HG03064 (cell line): ENCODE results near the gene IL18.
"Not testable (repeated sequence)": the region's sequence is repeated elsewhere in the genome, so short reads cannot be mapped to it uniquely, and the experiment has no call there.

Experiments used
- ATAC-seq: cut with Tn5 transposase; IDR thresholded peaks from one replicate; pipeline ENCODE4 v1.9.1; 2021; ENCODE audit warnings: low read depth; ENCODE audit not compliant: unreplicated experiment

The IL18 gene

GRCh38 chr11:112173152-112173551 is 9.3 kb upstream of the IL18 start:
- no peak for ATAC-seq

DNA sequence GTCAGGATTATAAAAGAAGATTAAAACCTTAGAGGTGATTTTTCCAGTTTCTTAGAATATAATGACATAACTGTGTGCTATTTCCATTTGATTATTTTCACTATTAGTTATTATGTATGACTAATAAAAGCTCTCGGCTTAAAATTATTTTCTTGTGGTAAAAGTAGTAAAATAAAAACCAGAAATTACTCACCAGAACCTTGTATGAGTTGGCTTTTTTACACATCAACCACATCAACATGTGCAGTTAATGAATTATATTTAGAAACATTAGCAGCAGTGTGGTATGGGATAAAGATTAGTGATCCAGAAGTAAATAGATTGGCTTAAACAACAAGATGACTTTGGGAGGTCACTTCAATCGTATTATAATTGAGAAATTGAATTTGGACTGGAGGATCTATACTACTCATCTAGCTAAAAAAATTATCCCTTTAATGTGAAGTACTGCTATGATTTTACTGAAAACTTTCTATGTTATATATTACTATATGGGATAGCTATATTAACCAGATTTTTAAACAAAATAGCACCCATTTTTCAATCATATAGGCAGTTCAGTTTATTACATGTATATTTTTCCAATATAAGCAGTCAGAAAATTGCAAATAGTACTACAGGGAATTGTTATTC is 8.6 kb upstream of the IL18 start:
- ATAC-seq = no peak

- ATAC-seq = no peak
Measured at GRCh38 chr11:112167145-112167544, 3.3 kb upstream of the IL18 start, which contains the start of gene TEX12. TSS of gene TEX12 (plus strand) at chr11:112167372. CDS start at chr11:112169269, 1,897 bp downstream.

- ATAC-seq = no peak
Measured at GRCh38 chr11:112166562-112166961, 2.7 kb upstream of the IL18 start.

- no peak for ATAC-seq
Measured at GRCh38 chr11:112165049-112165448, 1.2 kb upstream of the IL18 start.

DNA sequence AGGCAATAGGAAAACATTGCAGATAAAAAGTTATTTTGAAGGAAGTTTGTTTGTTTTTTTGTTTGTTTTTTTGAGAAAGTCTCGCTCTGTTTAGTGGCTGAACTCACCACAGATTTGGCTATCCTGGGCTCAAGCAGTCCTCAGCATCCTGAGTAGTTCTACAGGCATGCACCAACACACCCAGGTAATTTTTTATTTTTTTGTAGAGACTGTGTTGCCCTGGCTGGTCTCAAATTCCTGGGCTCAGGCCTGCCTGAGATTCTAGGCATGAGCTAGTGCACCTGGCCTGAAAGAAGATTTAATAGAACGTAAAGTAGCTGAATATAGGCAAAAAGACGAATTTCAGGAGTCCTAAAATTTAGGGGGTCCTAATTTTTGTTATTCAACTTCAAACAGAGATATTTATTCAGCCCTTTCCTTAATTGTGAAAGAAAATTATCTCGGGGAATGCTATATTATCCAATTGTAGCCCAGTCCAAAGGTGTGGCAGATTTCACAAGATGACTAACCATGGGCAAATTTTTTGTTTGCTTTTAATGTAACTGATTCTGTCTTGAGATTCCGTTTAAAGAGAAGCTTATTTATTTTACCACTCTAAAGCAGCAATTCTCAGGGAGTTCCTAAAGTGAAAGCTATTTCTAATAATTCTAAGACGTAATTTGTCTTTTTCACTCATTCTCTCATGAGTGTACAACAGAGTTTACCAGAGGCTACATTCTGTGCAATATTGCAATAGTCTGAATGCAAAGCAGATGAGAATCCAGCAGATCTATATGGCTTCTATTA is 940 bp downstream of the IL18 start:
- no peak for ATAC-seq

DNA sequence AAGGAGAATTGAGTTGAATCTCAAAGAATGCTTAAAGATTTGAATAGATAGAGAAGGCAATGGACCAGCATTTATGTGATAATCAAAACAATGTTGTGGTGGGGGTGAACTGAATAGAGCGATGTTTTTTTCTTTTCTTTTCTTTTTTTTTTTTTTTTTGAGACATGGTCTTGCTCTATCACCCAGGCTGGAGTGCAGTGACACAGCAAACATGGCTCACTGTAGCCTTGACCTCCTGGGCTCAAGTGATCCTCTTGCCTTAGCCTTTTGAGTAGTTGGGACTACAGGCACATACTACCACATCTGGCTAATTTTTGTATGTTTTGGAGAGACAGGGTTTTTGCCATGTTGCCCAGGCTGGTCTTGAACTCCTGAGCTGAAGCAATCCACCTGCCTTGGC is 1.7 kb downstream of the IL18 start:
- not testable (repeated sequence) for ATAC-seq

DNA sequence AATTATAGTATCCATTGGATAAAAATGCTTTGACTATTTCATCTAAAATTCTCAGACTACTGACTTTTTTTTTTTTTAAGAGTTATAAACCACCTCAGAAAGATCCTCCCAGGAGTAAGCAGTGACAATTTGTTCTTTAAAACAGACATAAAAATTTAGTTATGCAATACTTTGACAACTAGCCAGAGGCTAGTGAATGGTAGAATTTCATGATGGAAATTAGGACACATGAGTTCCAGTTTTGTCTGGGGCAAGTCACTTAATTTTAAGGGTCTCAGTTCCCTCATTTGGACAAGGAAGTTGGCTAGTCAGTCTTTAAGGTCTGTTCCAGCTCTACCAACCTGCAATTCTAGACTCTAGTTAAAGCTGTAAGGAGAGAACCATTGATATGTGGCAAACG is 2.9 kb downstream of the IL18 start:
- no peak for ATAC-seq

- ATAC-seq = no peak
Measured at GRCh38 chr11:112160091-112160848, 3.6 kb downstream of the IL18 start.

DNA sequence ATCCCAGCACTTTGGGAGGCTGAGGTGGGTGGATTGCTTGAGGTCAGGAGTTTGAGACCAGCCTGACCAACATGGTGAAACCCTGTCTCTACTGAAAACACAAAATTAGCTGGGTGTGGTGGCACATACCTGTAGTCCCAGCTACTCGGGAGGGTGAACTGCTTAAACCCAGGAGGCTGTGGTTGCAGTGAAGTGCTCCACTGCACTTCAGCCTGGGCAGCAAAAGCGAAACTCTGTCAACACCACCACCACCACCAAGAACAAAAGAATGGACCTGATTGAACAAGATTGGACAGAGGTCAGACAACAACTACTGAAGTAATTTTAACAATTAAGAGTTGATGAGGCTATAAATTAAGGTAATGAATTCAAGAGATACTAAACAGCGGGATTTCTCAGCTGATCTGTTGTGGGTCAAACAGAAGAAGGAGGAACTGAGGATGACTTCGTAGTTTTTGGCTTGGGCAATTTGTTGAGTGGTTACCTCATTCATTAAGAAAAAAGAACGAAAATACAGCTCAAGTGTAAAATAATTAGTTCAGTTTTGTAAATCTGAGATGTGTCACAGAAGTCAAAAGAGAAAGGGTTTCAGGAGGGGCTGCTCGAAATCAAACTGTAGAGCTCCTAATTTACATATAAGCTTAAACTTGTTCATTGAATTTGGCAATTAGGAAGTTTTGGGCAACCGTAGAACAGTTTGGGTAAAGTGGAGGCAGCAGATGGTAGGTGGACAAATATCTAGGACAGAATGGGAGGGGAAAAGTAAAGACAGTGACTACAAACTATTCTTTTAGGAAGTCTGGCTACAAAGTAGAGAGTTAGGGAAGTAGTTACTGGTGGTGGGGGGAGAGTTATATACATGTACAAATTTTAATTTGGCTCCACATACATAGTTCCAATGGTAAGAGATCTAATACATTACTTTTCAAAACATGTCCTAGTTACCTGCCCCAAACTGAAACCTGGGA is 4.5 kb downstream of the IL18 start:
- no peak for ATAC-seq

- ATAC-seq = no peak
Measured at GRCh38 chr11:112156956-112157766, 6.7 kb downstream of the IL18 start.

DNA sequence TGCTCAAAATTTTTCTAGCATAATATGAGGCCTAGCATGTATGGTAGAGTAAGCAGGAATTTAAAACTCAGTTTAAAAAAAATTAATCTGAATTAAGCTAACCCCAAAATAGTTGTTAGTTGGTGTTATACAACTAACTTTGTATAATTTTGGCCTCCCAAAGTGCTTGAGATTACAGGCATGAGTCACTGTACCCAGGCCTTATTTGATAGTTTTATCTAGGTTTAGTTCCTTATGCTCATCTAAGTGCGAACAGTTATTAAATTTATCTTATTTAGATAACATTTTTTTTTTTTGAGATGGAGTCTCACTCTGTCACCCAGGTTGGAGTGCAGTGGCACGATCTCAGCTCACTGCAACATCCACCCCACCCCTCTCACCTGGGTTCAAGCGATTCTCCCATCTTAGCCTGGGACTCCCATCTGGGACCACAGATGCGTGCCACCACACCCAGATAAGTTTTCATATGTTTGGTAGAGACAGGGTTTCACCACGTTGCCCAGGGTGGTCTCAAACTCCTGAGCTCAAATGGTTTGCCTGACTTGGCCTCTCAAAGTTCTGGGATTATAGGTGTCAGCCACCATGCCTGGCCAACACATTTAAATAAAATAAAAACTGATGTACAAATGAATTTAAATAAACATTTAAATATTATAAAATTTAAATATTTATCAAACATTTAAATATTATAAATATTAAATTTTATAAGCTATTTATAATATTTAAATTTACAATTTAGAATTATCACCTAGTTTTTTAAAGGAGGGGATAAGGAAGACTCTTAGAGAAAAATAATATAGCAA is 7.5 kb downstream of the IL18 start:
- ATAC-seq = no peak

DNA sequence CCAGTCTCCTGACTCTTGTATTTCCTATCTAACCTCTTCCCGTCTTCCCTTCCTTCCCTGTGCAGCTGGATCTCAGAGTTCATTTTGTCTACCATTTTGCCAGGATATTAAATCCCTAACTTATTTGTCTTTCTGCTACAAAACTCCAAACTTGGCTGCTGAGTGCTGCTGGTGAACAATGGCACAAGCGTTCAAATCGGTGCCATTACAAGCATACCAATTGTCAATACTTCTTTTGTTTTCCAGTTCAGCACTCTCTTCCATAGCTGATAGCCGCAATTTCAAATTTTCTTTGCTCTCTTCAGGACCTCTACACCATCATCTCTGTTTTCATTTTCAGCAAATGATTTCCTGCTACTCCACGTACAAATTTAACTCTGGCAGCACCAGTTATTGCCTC is 13.4 kb downstream of the IL18 start:
- no peak for ATAC-seq

GRCh38 chr11:112143597-112143996 is 20.3 kb downstream of the IL18 start:
- no peak for ATAC-seq

DNA sequence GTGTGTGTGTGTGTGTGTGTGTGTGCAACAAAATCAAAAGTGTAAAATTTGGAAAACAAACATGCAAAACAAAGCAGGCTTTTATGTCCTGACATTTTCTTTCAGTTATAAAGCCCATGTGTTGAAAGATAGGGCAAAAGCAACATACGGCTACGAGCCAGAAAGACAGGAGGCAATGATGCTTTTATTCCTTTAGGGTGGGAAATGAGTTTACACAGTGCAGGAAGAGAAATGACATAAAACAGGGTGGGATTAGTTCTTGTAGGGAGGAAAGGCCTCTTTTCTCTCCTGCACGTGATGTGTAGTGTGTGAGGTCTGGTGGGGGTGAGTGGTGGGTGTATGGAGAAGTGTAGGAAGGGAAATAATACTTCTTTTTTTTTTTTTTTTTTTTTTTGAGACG is 29.4 kb downstream of the IL18 start:
- no peak for ATAC-seq

GRCh38 chr11:112132737-112133136 is 31.2 kb downstream of the IL18 start:
- no peak for ATAC-seq

DNA sequence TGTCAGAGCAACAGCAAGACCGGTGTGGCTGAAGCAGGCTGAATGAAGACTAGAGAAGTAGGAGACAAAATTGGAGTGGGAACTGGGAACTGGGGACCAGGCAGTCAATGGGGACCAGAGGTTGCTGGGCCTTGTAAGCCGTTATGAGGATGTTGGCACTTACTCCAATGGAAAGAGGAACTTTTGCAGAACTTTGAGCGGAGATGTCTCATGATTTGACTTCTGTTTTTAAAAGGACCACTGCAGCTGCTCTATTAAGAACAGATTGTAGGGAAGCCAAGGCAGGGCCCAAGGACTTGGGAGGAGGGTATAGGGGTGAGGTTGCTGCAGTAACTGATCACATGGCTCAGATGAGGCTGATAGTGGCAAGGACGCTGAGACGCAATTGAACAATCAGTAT is 34.2 kb downstream of the IL18 start:
- ATAC-seq = no peak

DNA sequence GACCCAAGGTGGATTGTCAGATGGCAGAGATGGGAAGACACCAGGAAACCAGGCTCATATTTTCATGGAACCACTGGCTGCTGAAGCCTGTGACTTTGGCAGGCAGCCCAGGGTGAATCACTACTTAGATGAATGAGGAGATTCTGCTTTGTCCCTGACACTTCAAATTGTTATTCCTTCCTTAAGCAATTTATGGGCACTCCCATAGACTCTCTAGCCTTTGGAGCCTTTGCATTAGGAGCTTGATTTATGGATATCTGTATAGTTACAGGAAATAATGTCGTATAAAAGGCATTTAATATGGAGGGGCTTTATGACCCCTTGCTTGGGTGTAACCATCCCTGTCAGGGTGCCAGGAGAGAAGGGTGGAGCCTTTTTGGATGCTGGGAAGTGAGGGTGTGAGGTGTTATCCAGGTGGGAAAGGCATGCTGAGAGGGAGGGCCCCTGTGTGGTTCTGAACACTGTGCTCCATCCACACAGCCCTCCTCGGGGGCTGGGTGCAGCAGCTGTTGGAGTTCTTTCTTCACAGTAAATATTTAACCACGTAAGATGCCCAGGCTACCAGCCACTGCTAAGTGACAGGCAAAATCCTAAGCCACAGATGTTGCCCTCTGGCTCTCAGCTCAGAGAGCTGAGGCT is 35.3 kb downstream of the IL18 start:
- ATAC-seq = no peak
